Prostate gland (tissue), 2 donors: Measurements from ENCODE around the gene PANK4. TPM values are rescaled to one million over a fixed set of nuclear protein-coding genes. Genes with fewer than 3 reads are reported as not detected.

Experiments
- DNase-seq: peaks from one replicate; pipeline ENCODE4 v3.0.0-alpha.2; 2019; ENCODE audit warnings: low spot score
- H3K27ac ChIP-seq, 2 donors: fragments of 200-600 bp; sonication (generic); 2 replicates each; pipeline ENCODE4 v1.5.1; 2017 to 2019
- H3K27me3 ChIP-seq: fragments of 200-600 bp; sonication (generic); replicated peaks from 2 replicates; pipeline ENCODE4 v1.5.1; 2019; ENCODE audit not compliant: insufficient read depth
- H3K36me3 ChIP-seq, 2 donors: fragments of 200-600 bp; sonication (generic); 1 replicate in 1 of 2; 2 replicates in 1 of 2; pipeline versions ENCODE4 v1.5.1 to v1.8.1; 2017 to 2019
- H3K4me1 ChIP-seq: fragments of 200-600 bp; sonication (generic); replicated peaks from 2 replicates; pipeline ENCODE4 v1.5.1; 2019
- H3K4me3 ChIP-seq, 2 donors: fragments of 200-600 bp; sonication (generic); 2 replicates each; pipeline ENCODE4 v1.5.1; 2017 to 2019
- H3K9me3 ChIP-seq: fragments of 200-600 bp; sonication (generic); 2 replicates; pipeline ENCODE4 v1.5.1; 2017
- CTCF ChIP-seq, 4 experiments: fragments of 200-600 bp in 2 of 4; fragments of 450-650 bp in 2 of 4; sonication (generic) in 2 of 4; IDR thresholded peaks; 1 replicate in 3 of 4; 2 replicates in 1 of 4; pipeline ENCODE4 v1.5.1; 2016 to 2019; ENCODE audit warnings: antibody characterized with exemption in 4 of 4, mild to moderate bottlenecking in 2 of 4, moderate library complexity in 2 of 4
- POLR2A ChIP-seq: fragments of 450-650 bp; IDR thresholded peaks from one replicate; pipeline ENCODE4 v1.6.1; 2016; ENCODE audit warnings: antibody characterized with exemption, mild to moderate bottlenecking
- POLR2AphosphoS5 ChIP-seq: sonication (generic); formaldehyde crosslinking; IDR thresholded peaks from one replicate; pipeline ENCODE4 v1.6.1; 2017; ENCODE audit warnings: antibody characterized with exemption
- WGBS: methylation state at CpG from one replicate; pipeline ENCODE4 v1.1.5; 2018; 5-methylcytosine and 5-hydroxymethylcytosine counted together
- intact Hi-C: fragments of 100-400 bp; cut with DNase I; formaldehyde crosslinking; loops from one replicate; pipeline ENCODE4 v1.14.2; 2022
- total RNA-seq, 2 donors: library from RNA; depleted of rRNA; stranded (reverse); fragments of >200 nt; gene quantifications; one replicate each; pipeline ENCODE4 v1.1.0, GENCODE V29; 2016

Gene PANK4
- total RNA-seq, 2 donors from 2014 or later, result 27.0 to 69.5 TPM

- Histone ChIP-seq H3K4me1 (no peaks in the 10 kb centered on the region), H3K9me3 (no peaks in the 10 kb centered on the region), H3K4me3 (no peak overlapping the region), H3K36me3 (peaks cover 26 to 65% of the 10 kb centered on the region in 2 donors), H3K27me3 (no peaks in the 10 kb centered on the region), H3K27ac (no peak overlapping the region)
- no peak for DNase-seq
- intact Hi-C loops, result no loop called here
- TF ChIP-seq CTCF (IDR thresholded peaks at IDR 0.05), result no peak
- no peak for TF ChIP-seq POLR2AphosphoS5
- no peak for TF ChIP-seq POLR2A
- WGBS, result 83% methylated on average over 25 of the region's 25 CpGs
Measured at GRCh38 chr1:2519029-2519685, 7.2 kb downstream of the PANK4 start.

GRCh38 chr1:2518528-2518927 is 7.9 kb downstream of the PANK4 start:
- no peaks in the 10 kb centered on the region for H3K27me3 ChIP-seq
- no peak overlapping the region for H3K4me3 ChIP-seq
- intact Hi-C loops, result no loop called here
- DNase-seq, result no peak
- H3K36me3 ChIP-seq, result peaks cover 31 to 71% of the 10 kb centered on the region in 2 donors
- WGBS, result 94% methylated on average over 26 of the region's 26 CpGs
- no peaks in the 10 kb centered on the region for H3K9me3 ChIP-seq
- H3K4me1 ChIP-seq, result no peaks in the 10 kb centered on the region
- TF ChIP-seq CTCF (IDR thresholded peaks at IDR 0.05) (no peak), POLR2A (no peak), POLR2AphosphoS5 (no peak)
- no peak overlapping the region for H3K27ac ChIP-seq

GRCh38 chr1:2517966-2518365 is 8.4 kb downstream of the PANK4 start:
- intact Hi-C loops, result no loop called here
- H3K9me3 ChIP-seq, result no peaks in the 10 kb centered on the region
- H3K4me1 ChIP-seq, result no peaks in the 10 kb centered on the region
- H3K36me3 ChIP-seq, result peaks cover 31 to 76% of the 10 kb centered on the region in 2 donors
- H3K4me3 ChIP-seq, result no peak overlapping the region
- 92% methylated on average over 17 of the region's 17 CpGs for WGBS
- DNase-seq, result no peak
- TF ChIP-seq POLR2A (no peak), POLR2AphosphoS5 (no peak), CTCF (IDR thresholded peaks at IDR 0.05) (no peak)
- no peak overlapping the region for H3K27ac ChIP-seq
- H3K27me3 ChIP-seq, result no peaks in the 10 kb centered on the region

GRCh38 chr1:2516946-2517345 is 9.4 kb downstream of the PANK4 start:
- no peak for DNase-seq
- H3K27ac ChIP-seq, result no peak overlapping the region
- WGBS, result 95% methylated on average over 14 of the region's 14 CpGs
- intact Hi-C loops, result no loop called here
- TF ChIP-seq CTCF (IDR thresholded peaks at IDR 0.05), result no peak
- H3K36me3 ChIP-seq, result peaks cover 31 to 87% of the 10 kb centered on the region in 2 donors
- no peaks in the 10 kb centered on the region for H3K4me1 ChIP-seq
- no peaks in the 10 kb centered on the region for H3K27me3 ChIP-seq
- H3K4me3 ChIP-seq, result no peak overlapping the region
- H3K9me3 ChIP-seq, result no peaks in the 10 kb centered on the region

GRCh38 chr1:2516124-2516523 is 10.3 kb downstream of the PANK4 start:
- intact Hi-C loops, result no loop called here
- no peaks in the 10 kb centered on the region for H3K9me3 ChIP-seq
- H3K27ac ChIP-seq, result no peak overlapping the region
- no peak for DNase-seq
- 89% methylated on average over 17 of the region's 17 CpGs for WGBS
- TF ChIP-seq POLR2AphosphoS5 (no peak), POLR2A (no peak), CTCF (IDR thresholded peaks at IDR 0.05) (no peak)
- H3K4me3 ChIP-seq, result no peak overlapping the region
- peaks cover 31 to 86% of the 10 kb centered on the region in 2 donors for H3K36me3 ChIP-seq
- H3K4me1 ChIP-seq, result no peaks in the 10 kb centered on the region
- no peaks in the 10 kb centered on the region for H3K27me3 ChIP-seq
